HG03460 (cell line): ENCODE measurements around the gene GINS3.

Source experiments
- ATAC-seq: cut with Tn5 transposase; IDR thresholded peaks from one replicate; pipeline ENCODE4 v1.9.1; 2021; ENCODE audit not compliant: unreplicated experiment

GINS3 gene

DNA sequence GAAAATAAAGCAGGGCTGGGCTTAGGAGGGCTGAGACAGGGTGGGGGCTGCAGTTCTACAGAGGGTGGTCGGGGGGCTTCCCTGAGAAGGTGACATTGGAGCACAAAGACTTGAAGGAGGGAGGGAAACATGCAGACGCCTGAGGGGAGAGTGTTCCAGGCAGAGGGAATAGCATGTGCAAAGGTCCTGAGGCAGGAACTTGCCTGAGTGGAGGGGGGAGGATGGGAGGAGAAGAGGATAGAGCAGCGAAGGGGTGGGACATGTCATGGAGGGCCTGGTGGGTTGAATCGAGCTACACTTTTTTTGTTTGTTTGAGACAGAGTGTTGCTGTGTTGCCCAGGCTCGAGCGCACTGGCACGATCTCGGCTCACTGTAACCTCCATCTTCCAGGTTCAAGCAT, 33.0 kb downstream of the GINS3 start:
- no peak for ATAC-seq

DNA sequence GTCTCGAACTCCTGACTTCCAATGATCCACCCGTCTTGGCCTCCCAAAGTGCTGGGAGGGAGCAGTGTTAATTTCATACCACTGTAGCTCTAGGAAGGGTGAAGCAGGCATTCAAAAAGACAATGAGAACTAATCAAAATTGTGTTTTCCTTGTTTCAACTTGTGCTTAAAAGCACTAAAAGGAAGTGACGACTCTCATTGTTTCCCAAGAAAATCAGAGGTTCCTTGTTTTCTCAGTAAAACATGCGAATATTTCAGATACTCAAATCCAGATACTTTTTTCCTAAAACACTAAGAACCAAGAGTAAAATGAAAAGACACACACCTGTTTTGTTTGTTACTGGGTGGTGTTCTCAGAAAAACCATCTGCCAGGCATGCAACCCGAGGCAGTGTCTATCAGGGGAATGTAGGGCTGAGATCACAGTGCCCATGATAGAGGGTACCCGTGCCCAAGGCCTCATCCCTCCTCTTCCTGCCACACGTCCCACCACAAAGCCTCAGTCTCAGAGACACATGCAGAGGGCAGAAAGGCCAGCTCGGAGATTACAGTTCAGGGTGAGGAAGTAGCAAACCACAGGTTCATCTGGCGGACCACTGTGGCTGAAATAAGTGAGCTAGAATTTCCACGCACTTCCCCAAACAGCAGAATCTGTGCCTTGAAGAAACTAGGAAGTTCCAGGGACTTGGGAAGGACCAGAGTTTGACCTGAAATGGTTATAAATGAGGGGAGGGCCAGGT, 33.7 kb downstream of the GINS3 start:
- peak; percentile 94 for ATAC-seq

DNA sequence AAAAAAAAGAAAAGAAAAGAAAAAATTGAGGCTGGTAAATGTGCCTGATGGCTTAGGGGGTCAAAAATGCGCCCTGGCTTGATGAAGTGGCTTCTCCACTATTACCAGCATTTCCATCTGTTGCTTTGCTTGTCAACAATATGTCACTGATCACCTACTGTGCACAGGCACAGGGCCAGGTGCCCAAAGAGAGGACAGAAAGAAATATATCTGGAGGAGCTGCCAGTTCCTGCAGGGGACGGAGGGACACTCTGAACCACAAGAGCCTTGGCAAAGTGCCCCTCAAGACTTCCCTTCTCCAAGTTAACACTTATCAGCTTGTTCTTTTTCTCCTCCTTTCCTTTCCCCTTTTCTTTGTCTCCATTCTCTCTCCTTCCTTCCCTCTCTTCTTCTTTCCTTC, 34.7 kb downstream of the GINS3 start:
- ATAC-seq: no peak

DNA sequence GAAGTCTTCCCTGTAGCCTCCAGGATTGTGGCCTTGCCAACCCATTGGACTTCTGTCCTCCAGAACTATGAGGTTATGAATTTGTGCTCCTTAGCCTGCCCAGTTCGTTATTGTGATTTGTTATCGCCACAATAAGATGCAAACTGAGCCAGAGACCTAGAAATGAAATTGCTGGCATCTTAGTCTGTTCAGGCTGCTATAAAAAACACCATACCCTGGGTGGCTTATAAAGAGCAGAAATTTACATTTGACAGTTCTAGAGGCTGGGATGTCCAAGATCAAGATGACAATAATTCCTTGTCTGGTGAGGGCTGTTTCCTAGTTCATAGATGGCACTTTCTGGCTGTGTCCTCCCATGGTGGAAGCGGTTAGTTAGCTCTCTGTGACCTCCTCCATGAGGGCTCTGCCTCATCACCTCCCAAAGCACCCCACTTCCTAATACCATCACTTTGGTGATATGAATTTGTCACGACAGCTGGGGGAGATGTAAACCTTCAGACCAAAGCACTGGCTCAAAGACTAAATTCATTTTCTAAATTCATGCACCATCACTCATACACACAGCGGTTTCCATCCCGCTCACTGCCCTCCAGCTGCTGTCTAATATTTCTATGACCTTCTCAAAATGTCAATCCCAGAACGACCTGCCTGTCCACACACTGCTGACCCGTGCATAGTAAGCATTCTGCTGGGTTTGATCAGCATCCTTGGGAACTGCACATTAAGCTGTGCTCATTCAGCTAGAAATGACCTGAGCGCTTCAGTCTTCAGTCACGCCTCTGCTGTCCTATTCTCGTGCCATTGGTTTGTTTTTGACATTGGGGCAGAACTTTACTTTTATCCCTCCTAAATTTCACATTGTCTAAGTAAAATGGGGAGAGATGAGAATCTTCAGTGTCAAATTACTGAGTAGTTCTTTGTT, 36.6 kb downstream of the GINS3 start:
- ATAC-seq: no peak

DNA sequence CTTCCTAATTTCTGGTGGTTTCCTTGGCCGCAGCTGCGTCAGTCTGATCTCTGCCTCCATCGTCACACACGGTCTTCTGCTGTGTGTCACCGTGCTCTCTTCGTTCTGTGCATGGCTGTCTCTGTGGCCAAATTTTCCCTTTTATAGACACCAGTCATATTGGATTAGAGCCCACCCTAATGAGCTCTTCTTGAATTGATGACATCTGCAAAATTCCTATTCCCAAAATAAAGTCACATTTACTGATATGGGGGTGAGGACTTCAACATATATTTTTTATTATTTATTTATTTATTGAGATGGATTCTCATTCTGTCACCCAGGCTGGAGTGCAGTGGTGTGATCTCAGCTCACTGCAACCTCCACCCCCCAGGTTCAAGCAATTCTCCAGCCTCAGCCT, 38.4 kb downstream of the GINS3 start:
- no peak for ATAC-seq

DNA sequence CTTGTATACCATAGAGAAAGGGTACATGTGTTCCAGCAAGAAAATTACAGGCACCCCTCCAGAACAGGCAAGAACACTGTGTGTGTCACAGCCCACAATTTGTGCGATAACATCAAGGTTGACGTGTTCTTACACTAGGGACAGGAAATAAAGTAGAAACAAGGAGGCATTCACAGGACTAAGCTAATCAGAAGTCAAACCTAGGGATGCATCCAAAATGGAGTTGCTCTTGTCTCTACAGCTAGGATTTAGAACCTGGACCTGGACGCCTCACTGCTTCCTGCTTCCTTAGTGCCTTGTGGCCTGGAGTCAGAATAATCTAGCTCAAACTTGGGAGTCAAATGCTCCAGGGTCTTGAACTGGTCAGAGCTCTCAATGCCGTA, 41.3 kb downstream of the GINS3 start:
- no peak for ATAC-seq

DNA sequence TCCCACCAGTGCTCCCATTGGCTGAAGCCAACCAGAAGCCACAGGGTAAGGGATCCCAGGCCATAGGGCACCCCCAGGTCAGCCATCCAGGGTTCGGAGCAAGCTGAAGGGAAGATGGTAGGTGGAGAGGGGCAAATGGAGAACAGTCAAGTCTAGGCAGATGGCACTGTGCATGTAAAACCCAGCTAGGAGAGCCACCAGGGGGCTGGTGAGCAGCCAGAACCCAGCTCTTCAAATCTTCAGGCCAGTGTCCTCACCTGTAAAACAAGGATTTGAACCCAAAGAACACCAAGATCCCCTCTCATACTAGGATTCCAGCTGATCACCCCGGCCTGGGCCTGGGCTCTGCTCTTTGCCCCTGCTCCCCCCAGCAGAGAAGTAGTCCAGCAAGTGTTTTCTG, 43.5 kb downstream of the GINS3 start:
- ATAC-seq: no peak

DNA sequence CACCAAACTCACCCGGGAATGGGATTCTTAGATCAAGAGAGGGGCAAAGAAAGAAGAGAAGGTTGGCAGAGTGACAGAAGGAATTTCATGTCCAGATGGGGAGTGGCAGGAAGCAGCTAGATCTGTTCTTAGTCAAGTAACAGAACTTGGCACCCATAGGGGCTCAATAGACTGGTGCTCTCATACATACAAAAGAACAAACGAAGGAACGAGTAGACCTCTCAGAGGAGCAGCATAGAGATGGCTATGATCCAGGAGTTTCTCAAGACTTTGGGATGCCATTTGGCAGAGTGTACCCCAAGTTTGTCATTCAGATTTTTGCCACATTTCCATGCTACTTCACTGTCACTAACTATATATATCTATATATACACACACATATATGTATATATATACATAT, 47.9 kb downstream of the GINS3 start:
- no peak for ATAC-seq

DNA sequence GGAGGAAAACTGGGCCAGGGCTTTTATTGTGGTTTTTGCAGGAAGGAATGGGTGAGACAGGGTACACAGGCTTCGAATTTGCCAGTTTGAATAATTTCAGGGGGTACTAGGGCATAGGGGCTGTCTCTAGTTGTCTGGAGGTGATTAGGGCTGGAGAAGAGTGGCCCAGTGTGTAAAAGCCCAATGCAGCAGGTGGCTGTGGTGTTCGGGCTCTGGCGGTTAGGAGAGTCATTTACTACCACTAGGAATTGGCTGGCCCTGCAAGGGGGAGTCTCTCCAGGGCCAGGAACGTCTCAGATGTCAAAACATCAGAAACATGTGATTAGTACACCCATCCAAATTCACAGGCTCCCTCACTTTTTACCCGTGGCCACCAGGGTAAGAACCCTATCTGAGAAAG, 50.3 kb downstream of the GINS3 start:
- ATAC-seq: no peak

DNA sequence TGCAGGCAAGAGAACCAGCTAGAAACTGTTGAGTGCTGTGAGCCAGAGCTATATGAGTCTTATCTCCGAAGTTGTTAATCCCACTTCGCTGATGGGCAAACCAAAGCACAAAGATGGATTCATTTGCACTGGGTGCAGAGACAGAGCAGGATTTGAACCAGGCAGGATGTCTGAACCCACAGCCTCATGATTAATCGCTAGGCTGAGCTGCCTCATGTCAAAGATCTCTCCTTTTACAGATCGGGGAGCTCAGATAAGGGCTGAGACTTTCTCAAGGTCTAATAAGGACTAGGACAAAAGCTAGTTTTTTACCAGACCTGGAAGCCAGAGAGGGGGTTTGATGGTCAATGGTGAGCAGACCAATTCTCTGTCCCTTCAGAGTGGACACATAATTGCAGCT, 51.5 kb downstream of the GINS3 start:
- no peak for ATAC-seq

DNA sequence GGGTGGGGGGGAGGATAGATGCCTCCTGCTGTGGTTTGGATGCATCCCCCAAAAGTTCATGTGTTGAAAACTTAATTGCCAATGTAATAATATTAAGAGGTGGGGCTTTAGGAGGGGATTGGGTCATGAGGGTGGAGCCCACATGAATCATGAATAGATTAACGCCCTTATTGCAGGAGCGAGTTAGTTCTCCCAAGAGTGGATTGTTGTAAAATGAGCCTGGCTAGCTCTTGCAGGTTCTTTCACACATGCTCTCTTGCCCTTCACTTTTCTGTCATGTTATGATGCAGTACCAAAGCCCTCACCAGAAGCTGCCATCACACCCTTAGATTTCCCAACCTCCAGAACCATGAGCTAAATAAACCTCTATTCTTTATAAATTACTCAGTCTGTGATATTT, 52.0 kb downstream of the GINS3 start:
- no peak for ATAC-seq

DNA sequence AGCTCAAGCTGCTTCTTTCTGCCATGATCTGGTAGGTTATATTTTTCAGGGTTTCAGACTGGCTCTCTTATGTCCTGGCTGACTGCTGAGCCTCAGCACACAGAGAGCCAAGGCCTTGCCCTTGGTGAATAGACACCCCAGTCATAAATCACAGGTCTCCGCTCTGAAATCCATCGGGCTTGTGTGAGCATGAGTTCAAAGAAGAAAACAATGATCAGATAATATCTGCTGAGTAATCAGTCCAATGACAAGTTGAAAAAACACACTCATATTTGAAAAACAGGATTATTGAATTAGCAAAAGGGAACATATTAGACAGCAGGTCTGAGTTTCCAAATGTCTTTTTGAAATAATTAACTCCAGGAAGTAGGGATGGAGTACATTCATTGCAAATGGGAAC, 56.6 kb downstream of the GINS3 start:
- no peak for ATAC-seq

DNA sequence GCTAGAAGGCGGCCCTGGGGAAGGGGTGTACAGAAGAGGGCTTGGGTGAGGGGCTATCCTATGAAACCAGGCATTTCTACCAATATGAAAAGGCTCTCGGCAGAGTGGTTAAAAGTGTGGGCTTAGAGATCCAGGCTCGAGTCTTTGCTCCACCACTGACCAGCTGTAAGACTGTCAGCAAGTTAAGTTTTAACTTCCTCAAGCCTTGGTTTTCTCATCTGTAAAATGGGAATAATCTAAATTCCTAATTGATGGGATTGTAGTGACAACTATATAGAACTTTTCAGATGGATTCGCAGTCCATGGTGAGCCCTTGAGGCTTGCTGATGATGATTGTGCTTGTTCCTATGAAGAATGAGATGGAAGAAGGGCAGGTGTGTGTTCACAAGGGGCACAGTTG, 57.0 kb downstream of the GINS3 start:
- no peak for ATAC-seq

DNA sequence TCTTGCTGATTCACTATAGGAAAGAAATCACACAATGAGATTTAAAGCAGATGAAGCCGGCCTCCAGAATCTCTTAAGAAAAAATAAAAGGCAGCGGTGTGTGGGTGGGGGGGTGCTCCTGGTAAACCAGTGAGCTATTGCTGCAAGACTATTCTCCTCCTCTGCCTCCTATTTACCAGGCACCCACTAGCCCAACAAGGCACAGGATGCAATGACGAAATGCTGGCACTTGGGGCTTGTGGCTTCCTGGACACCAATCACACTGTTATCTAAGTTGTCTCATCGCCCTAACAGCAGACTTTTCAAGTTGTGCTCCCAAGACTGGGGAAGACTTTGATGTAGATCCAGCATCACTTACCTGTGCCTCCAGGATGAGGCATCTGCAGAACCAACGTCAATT, 57.5 kb downstream of the GINS3 start:
- no peak for ATAC-seq

DNA sequence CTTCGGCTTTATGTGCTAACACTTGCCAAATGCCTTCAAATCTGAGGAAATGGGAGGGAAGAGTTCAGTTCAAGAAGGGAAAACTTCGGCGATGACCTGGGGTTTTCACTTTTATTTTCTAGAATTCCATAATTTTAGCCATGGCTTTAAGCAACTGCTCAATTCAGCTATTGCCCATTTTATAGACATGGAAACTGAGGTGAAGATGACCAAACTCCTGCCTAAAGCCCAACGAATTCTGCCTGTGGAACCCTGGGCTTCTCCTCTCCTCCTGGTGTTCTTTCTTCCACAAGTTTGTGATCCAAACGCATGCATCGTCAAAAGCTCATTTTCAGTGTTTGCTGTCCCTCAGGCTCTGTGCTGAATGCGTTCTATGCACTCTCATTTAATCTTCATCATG, 58.3 kb downstream of the GINS3 start:
- ATAC-seq: no peak

DNA sequence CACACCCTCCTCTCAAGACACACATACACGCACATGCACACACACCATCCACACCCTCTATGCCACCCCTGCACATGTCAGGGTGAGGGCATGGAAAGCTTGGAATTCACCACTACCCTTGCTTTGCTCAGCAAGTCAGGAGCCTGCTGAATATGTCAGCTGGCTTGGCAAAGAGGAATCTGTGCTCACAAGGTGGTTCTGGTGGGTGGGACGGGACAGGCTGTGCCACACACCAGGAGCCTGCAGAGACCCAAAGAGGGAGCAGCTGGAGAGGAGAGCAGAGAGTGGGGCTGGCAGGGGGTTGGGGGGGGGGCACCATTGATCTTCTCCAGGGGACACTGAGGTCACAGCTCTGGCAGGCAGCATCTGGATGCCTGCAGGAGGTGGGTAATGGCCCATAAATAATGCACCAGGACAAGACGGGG, 59.0 kb downstream of the GINS3 start:
- ATAC-seq: no peak

DNA sequence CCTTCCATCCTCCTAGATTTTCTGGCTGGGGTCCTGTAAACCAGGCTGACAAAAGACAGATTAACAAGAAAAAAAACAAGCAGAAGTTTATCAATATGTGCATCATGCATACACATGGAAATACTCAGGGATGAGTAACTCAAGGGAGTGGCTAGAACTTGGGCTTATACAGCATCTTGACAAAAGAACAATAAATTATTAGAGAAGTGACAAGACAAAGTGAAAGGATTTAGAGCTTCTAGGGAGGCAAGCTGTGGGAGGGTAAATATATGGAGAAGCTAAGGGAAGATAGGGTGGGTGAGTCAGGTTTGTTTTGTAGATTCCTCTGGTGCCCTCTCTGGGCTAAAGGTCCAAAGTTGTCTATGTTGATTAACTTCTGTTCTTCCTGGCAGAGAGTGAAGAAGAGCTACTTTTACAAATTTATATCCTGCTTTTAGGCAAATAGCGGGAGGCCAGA, 59.7 kb downstream of the GINS3 start:
- ATAC-seq: no peak

DNA sequence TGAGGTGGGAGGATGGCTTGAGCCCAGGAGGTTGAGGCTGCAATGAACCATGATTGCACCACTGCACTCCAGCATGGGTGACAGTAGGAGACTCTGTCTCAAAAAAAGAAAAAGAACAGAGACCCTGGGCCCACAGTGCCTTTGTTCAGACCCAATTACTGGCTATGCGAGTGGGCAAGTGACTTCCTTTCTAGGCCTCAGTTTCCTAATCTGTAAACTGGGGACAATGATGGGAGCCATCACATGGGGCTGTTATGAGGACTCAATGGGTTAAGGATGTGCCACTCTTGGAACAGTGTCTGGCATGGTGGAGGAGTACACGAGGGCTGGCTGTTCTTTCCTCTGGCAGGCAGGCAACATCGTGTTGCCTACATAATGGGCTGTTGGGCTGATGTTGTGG, 60.4 kb downstream of the GINS3 start:
- no peak for ATAC-seq

DNA sequence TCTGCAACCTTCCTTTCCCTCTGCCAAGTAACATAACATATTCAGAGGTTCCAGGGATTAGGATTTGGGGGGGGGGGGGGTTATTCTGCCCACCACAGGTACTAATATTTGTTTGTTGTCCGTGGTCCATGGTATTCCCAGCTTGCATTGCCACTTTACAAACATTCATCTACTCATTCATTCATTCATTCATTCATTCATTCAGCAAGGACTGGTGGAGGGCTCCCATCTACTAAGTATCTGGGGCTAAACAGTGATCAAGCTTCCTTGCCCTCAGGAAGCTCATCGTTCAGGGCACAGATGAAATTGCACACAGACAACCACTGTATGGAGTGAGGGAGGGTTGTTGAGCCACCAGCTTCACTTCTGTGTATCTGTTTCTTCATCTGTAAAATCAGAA, 61.9 kb downstream of the GINS3 start:
- ATAC-seq: no peak

DNA sequence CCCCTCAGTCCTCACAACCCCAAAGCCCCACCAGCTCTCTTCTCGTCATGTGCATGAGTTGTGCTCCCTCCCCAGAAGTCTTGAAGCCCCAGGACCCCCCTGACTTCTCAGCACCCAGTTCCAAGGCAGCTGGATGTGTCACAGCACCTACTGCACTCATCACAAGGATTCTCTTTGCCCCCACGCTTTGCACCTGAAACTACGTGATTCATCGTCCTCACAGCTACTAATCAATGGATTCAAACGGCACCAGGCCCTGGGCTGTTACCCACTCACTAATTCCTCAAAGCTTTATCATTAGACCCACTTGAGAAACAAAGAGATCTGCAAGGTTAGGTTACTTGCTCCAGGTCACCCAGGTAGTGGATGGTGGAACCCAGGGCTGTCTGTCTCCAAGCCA, 62.6 kb downstream of the GINS3 start:
- ATAC-seq: no peak
